PFSK-1 (cell line): ENCODE results near the gene TMEM79.

Experiments used
- FOXP2 ChIP-seq: optimal IDR thresholded peaks from 2 replicates; pipeline ENCODE3; 2011; ENCODE audit warnings: borderline replicate concordance, control low read depth, inconsistent platforms; ENCODE audit not compliant: insufficient read depth; ENCODE audit errors: extremely low read length, extremely low read depth
- POLR2AphosphoS5 ChIP-seq: IDR thresholded peaks from 2 replicates; pipeline ENCODE4 v1.6.1; 2012; ENCODE audit warnings: low read depth, mild to moderate bottlenecking, control low read depth, low read length, moderate library complexity
- SIN3A ChIP-seq: IDR thresholded peaks from 2 replicates; pipeline ENCODE4 v1.6.1; 2012; ENCODE audit warnings: mild to moderate bottlenecking, low read length, moderate library complexity, borderline replicate concordance; ENCODE audit not compliant: insufficient read depth
- TAF1 ChIP-seq: IDR thresholded peaks from 2 replicates; pipeline ENCODE4 v1.6.1; 2012; ENCODE audit warnings: low read length, control low read depth, borderline replicate concordance; ENCODE audit not compliant: insufficient read depth
- TF ChIP-seq, protein P1 (sequence below), 2 experiments: IDR thresholded peaks; 2 replicates each; pipeline versions ENCODE4 v1.6.1 to v1.8.0; 2011 to 2012; ENCODE audit warnings: low read depth in 2 of 2, low read length in 2 of 2, control low read depth in 1 of 2, inconsistent platforms in 1 of 2, mild to moderate bottlenecking in 1 of 2, moderate library complexity in 1 of 2; ENCODE audit not compliant: insufficient read depth in 1 of 2

TMEM79 gene

DNA sequence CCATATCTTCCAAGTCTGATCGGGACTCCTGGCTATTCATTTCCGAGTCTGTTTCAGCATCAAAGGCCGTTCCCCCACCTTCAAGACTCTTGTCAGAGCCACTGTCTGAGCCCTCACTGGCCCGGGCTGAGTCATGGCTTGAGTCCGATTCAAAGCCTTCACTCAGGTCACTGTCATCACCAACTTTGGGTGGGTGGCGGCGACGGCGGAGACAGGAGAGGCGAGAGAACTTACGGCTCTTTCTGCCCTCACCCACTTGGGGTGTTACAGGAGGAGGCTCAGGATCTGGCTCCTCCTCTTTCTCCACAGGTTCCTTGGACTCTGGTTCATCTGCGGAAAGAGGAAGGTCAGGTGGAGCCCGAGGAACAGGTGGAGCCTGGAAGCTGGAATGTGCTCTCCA, 18.1 kb upstream of the TMEM79 start:
- TF ChIP-seq POLR2AphosphoS5: no peak
- TF ChIP-seq, protein P1, sequence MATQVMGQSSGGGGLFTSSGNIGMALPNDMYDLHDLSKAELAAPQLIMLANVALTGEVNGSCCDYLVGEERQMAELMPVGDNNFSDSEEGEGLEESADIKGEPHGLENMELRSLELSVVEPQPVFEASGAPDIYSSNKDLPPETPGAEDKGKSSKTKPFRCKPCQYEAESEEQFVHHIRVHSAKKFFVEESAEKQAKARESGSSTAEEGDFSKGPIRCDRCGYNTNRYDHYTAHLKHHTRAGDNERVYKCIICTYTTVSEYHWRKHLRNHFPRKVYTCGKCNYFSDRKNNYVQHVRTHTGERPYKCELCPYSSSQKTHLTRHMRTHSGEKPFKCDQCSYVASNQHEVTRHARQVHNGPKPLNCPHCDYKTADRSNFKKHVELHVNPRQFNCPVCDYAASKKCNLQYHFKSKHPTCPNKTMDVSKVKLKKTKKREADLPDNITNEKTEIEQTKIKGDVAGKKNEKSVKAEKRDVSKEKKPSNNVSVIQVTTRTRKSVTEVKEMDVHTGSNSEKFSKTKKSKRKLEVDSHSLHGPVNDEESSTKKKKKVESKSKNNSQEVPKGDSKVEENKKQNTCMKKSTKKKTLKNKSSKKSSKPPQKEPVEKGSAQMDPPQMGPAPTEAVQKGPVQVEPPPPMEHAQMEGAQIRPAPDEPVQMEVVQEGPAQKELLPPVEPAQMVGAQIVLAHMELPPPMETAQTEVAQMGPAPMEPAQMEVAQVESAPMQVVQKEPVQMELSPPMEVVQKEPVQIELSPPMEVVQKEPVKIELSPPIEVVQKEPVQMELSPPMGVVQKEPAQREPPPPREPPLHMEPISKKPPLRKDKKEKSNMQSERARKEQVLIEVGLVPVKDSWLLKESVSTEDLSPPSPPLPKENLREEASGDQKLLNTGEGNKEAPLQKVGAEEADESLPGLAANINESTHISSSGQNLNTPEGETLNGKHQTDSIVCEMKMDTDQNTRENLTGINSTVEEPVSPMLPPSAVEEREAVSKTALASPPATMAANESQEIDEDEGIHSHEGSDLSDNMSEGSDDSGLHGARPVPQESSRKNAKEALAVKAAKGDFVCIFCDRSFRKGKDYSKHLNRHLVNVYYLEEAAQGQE (IDR thresholded peaks at IDR 0.05; ENCODE audit: insufficient read depth in 1 of 2, low read depth in 2 of 2, low read length in 2 of 2): no peak
- no peak for TF ChIP-seq SIN3A
- no peak for TF ChIP-seq FOXP2
- TF ChIP-seq TAF1: no peak

DNA sequence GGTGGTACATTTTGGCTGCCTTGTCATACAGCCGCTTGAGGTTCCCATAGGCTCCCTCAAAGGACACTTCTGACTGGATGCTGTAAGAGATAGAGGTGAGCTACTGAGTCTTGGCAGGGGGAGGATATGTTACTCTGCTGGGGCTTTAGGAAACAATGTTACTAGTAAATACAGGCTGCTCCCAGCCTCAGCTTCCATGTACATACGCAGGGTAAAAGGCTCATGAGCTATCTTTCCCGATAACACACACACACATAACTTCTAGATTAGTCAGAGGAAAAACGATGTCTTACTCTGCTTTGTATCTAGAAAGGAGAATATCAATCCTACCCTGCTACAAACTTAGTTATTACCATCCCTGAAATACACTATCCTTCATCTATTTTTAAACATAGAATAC, 15.8 kb upstream of the TMEM79 start:
- no peak for TF ChIP-seq TAF1
- TF ChIP-seq, protein P1 (IDR thresholded peaks at IDR 0.05; ENCODE audit: insufficient read depth in 1 of 2, low read depth in 2 of 2, low read length in 2 of 2): no peak
- no peak for TF ChIP-seq POLR2AphosphoS5
- TF ChIP-seq FOXP2: no peak
- no peak for TF ChIP-seq SIN3A

GRCh38 chr1:156270314-156270713, 13.8 kb upstream of the TMEM79 start:
- TF ChIP-seq, protein P1 (IDR thresholded peaks at IDR 0.05; ENCODE audit: insufficient read depth in 1 of 2, low read depth in 2 of 2, low read length in 2 of 2): no peak
- TF ChIP-seq POLR2AphosphoS5 (no peak), TAF1 (no peak), SIN3A (no peak)

DNA sequence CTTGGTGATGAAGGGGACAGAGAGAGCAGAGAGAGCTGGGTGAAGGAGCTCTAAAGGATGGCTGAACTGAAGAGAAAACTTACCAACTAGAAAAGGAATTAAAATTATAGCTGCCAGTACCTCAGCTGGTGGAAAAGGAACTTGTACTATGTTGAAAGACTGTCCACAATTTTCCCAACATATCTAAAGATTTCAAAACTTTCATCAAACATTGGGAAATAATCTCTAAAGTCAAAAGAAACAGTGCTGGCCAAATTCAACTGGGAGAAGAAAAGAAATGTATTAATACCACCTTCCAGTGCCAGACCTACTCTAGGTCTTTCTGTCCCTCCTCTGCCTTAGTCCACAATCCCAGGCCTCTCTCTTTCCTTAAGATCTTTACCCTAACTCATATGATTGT, 7.6 kb upstream of the TMEM79 start:
- TF ChIP-seq POLR2AphosphoS5 (no peak), SIN3A (no peak), TAF1 (no peak), FOXP2 (no peak)
- TF ChIP-seq, protein P1 (IDR thresholded peaks at IDR 0.05; ENCODE audit: insufficient read depth in 1 of 2, low read depth in 2 of 2, low read length in 2 of 2): no peak

GRCh38 chr1:156276966-156277381, 7.2 kb upstream of the TMEM79 start:
- TF ChIP-seq POLR2AphosphoS5: no peak
- TF ChIP-seq, protein P1 (IDR thresholded peaks at IDR 0.05; ENCODE audit: insufficient read depth in 1 of 2, low read depth in 2 of 2, low read length in 2 of 2): no peak
- TF ChIP-seq FOXP2: no peak
- no peak for TF ChIP-seq SIN3A
- TF ChIP-seq TAF1: no peak
